Body of pancreas (tissue), 4 donors: ENCODE data around the gene KNOP1. TPM values are rescaled to one million over a fixed set of nuclear protein-coding genes. Genes with fewer than 3 reads are reported as not detected.

Source experiments
- ATAC-seq: fragments of 150-250 bp; one replicate; pipeline ENCODE4 v1.9.1; 2016
- DNase-seq, 4 donors: peaks; one replicate each; pipeline ENCODE4 v3.0.0-alpha.2; 2019
- H3K27ac ChIP-seq, 4 donors: fragments of 200-600 bp; sonication (generic); 1 replicate in 3 of 4; 2 replicates in 1 of 4; pipeline versions ENCODE4 v1.5.1 to v1.6.1; 2016 to 2019; ENCODE audit warnings: mild to moderate bottlenecking in 1 of 4, mixed read lengths in 1 of 4, moderate library complexity in 1 of 4
- H3K27me3 ChIP-seq, 2 donors: fragments of 200-600 bp; sonication (generic); one replicate each; pipeline ENCODE4 v1.6.0; 2016; ENCODE audit warnings: mild to moderate bottlenecking in 1 of 2
- H3K36me3 ChIP-seq, 2 donors: fragments of 200-600 bp; sonication (generic); replicated peaks in 1 of 2; 2 replicates each; pipeline ENCODE4 v1.5.1; 2016; ENCODE audit warnings: low read depth in 2 of 2; ENCODE audit not compliant: insufficient read depth in 1 of 2
- H3K4me1 ChIP-seq: fragments of 200-600 bp; sonication (generic); one replicate; pipeline ENCODE4 v1.6.0; 2016
- H3K4me3 ChIP-seq, 2 donors: fragments of 200-600 bp; sonication (generic); 1 replicate in 1 of 2; 2 replicates in 1 of 2; pipeline ENCODE4 v1.5.1; 2016 to 2019
- H3K9me3 ChIP-seq, 3 donors: fragments of 200-600 bp; sonication (generic); 1 replicate in 2 of 3; 2 replicates in 1 of 3; pipeline ENCODE4 v1.5.1; 2016
- CTCF ChIP-seq, 7 experiments: fragments of 450-650 bp in 4 of 7; fragments of 200-600 bp in 3 of 7; sonication (generic) in 3 of 7; IDR thresholded peaks; one replicate each; pipeline ENCODE4 v1.5.1; 2016 to 2019; ENCODE audit warnings: antibody characterized with exemption in 7 of 7
- POLR2A ChIP-seq, 3 donors: fragments of 450-650 bp; IDR thresholded peaks; one replicate each; pipeline ENCODE4 v1.6.1; 2016; ENCODE audit warnings: antibody characterized with exemption in 3 of 3, mild to moderate bottlenecking in 2 of 3
- WGBS, 2 donors: methylation state at CpG; one replicate each; pipeline ENCODE4 v1.1.5; 2017; 5-methylcytosine and 5-hydroxymethylcytosine counted together
- intact Hi-C: fragments of 100-400 bp; cut with DNase I; formaldehyde crosslinking; loops from one replicate; pipeline ENCODE4 v1.15.1; 2023
- total RNA-seq, 2 donors: library from RNA; depleted of rRNA; stranded (reverse); fragments of >200 nt; gene quantifications; one replicate each; pipeline ENCODE4 v1.1.0, GENCODE V29; 2016

Gene KNOP1
- total RNA-seq, 2 donors from 2014 or later: 8.6 to 12.2 TPM

GRCh38 chr16:19715566-19715965 lies 2.5 kb downstream of the KNOP1 start:
- no peak for DNase-seq
- no peak for ATAC-seq
- Histone ChIP-seq H3K27ac (peak overlapping the region in 1 of 4 donors; percentile 29), H3K9me3 (no peaks in the 10 kb centered on the region), H3K4me1 (peaks cover 46% of the 10 kb centered on the region), H3K4me3 (no peak overlapping the region), H3K27me3 (no peaks in the 10 kb centered on the region), H3K36me3 (no peaks in the 10 kb centered on the region)
- no peak for TF ChIP-seq CTCF (IDR thresholded peaks at IDR 0.05)
- TF ChIP-seq POLR2A (IDR thresholded peaks at IDR 0.05): no peak
- WGBS, 2 donors: 86 to 91% methylated on average over 5 of the region's 5 CpGs
- intact Hi-C loops: no loop called here

GRCh38 chr16:19713697-19714096 lies 4.3 kb downstream of the KNOP1 start:
- WGBS, 2 donors: 91% methylated on average over 6 of the region's 6 CpGs
- Histone ChIP-seq H3K4me1 (peaks cover 30% of the 10 kb centered on the region), H3K9me3 (no peaks in the 10 kb centered on the region), H3K4me3 (no peak overlapping the region), H3K36me3 (no peaks in the 10 kb centered on the region), H3K27me3 (no peaks in the 10 kb centered on the region), H3K27ac (no peak overlapping the region)
- intact Hi-C loops: loop anchor here (5.0 kb wide), 1 partner anchor 169 kb away; the partner anchor contains the start of gene GPRC5B
- TF ChIP-seq POLR2A (IDR thresholded peaks at IDR 0.05) (no peak), CTCF (IDR thresholded peaks at IDR 0.05) (no peak)
- DNase-seq: no peak
- ATAC-seq: no peak

- no peak for DNase-seq
- WGBS, 2 donors: 93 to 94% methylated on average over 10 to 11 of the region's 11 CpGs
- ATAC-seq: no peak
- Histone ChIP-seq H3K9me3 (no peaks in the 10 kb centered on the region), H3K36me3 (no peaks in the 10 kb centered on the region), H3K27ac (peak overlapping the region in 1 of 4 donors; percentile 14), H3K4me3 (no peak overlapping the region), H3K4me1 (peaks cover 29% of the 10 kb centered on the region), H3K27me3 (no peaks in the 10 kb centered on the region)
- no peak for TF ChIP-seq CTCF (IDR thresholded peaks at IDR 0.05)
- TF ChIP-seq POLR2A (IDR thresholded peaks at IDR 0.05): no peak
- intact Hi-C loops: loop anchor here (5.0 kb wide), 1 partner anchor 170 kb away; the partner anchor contains the start of gene GPRC5B
These were observed 5.5 kb downstream of the KNOP1 start for GRCh38 chr16:19712418-19713058.

GRCh38 chr16:19711643-19712042 lies 6.4 kb downstream of the KNOP1 start:
- H3K27ac ChIP-seq: peak overlapping the region in 2 of 4 donors; percentile 14 to 23
- ATAC-seq: no peak
- TF ChIP-seq CTCF (IDR thresholded peaks at IDR 0.05) (no peak), POLR2A (IDR thresholded peaks at IDR 0.05) (no peak)
- peaks cover 0 to under 1% of the 10 kb centered on the region in 2 donors for H3K36me3 ChIP-seq
- H3K4me1 ChIP-seq: peaks cover 21% of the 10 kb centered on the region
- intact Hi-C loops: loop anchor here (5.0 kb wide), 1 partner anchor 171 kb away; the partner anchor contains the start of gene GPRC5B
- H3K27me3 ChIP-seq: no peaks in the 10 kb centered on the region
- no peak overlapping the region for H3K4me3 ChIP-seq
- DNase-seq: no peak
- 92 to 95% methylated on average over 12 of the region's 12 CpGs for WGBS, 2 donors
- no peaks in the 10 kb centered on the region for H3K9me3 ChIP-seq
